Globus pallidus (tissue), 1 donor: ENCODE results near the gene CCDC15.
"Not testable (repeated sequence)": the region's sequence is repeated elsewhere in the genome, so short reads cannot be mapped to it uniquely, and the experiment has no call there.

ENCODE experiments used
- DNase-seq: peaks from one replicate; pipeline ENCODE4 v3.0.0-alpha.2; 2015; ENCODE audit warnings: low spot score

Gene CCDC15

GRCh38 chr11:124941703-124942102, 12.3 kb upstream of the CCDC15 start:
- no peak for DNase-seq

- peak; percentile 95 for DNase-seq
These were observed 11.3 kb upstream of the CCDC15 start for GRCh38 chr11:124942466-124943253.

DNA sequence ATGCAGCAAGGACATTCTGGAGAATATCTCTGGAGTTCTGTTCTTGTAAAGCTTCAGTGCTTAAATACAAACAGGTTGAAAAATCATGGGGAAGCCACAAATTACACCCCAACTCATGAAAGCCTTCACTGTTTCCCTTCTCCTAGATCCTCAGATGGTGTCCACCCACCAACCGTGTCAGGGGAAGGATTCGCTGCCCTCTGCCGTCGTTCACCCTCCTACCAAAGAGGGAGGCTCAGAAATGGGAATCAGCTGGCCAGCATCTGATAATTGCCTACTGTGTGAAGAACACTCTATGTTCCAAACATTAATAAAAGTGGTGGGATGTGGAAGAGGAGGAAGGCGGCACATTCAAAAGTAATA, 10.8 kb upstream of the CCDC15 start:
- peak; percentile 95 for DNase-seq

- DNase-seq, result no peak
These were observed 10.3 kb upstream of the CCDC15 start for GRCh38 chr11:124943741-124944140.

- DNase-seq, result no peak
These were observed 9.4 kb upstream of the CCDC15 start for GRCh38 chr11:124944565-124944964.

DNA sequence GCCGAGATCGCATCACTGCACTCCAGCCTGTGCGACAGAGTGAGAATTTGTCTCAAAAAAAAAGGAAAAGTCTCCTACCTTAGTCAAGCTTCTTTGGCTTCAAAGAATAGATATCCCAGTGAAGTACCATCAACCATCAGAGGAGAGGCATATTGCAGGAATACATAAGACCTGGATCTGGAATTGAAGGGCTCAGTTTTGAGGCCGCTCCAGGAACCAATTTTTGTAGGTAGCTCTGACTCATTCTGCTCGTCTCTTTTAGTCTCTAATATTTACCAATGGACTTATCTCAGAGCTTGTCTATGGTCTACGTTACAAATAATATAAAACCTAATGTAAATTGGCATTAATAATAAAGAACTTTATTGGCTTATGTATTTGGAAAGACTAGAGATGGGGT, 8.2 kb upstream of the CCDC15 start:
- DNase-seq, result no peak

DNA sequence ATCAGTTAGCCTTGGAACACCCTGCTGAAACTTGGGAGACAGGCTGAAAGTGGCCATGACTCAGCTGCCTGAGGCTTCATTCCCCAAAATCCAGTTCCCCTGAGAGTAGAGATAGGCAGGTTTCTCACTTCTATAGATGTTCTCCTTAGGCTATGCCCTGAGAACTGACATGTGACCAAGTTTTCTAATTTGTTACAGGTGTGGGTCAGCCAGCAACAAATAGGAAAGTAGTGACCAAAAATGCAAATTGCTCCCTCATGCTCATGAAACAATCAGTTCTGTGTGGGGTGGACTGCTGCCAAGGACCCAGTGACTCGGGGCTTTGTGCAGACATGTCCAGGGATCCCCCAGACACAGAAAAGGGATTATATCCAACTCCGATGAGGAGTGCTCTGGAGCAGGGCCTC, 7.3 kb upstream of the CCDC15 start:
- DNase-seq, result peak; percentile 96

DNA sequence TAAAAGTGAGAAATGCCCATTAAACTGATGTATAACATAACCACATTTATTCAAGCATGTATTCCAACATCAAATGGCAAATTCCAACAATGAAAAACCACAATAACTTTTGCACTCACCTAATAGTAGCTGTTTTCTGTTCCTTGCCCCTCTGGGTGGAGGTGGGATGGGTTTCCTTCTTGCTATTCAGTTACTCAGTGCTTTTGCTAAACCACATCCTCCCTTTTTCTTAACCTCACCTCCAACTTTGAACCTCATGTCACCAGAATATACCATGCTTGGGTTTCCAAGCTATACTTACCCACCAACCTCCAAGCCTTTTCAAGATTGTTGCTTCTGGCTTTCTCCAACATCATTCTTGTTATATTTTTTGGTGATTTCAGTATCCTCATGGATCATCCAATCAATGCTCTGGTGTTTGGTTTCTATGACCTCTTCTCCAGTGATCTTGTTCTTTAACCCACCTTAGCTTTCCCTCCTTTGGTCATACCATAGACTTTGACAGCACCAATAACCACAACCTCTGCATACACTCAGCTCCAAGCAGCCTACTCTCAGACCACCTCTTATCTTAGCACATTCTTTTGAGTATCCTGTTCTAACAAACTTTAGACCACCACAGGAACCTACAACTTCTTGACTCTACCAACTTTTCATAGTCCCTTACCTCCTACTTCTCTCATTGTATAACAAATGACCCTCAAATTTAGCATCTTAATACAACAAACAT, 3.2 kb upstream of the CCDC15 start:
- DNase-seq, result no peak

- DNase-seq, result no peak
These were observed 2.7 kb upstream of the CCDC15 start for GRCh38 chr11:124951341-124951740.

GRCh38 chr11:124954590-124954955, 571 bp downstream of the CCDC15 start:
- DNase-seq, result no peak

GRCh38 chr11:124955035-124955434, 1.0 kb downstream of the CCDC15 start:
- DNase-seq, result no peak

DNA sequence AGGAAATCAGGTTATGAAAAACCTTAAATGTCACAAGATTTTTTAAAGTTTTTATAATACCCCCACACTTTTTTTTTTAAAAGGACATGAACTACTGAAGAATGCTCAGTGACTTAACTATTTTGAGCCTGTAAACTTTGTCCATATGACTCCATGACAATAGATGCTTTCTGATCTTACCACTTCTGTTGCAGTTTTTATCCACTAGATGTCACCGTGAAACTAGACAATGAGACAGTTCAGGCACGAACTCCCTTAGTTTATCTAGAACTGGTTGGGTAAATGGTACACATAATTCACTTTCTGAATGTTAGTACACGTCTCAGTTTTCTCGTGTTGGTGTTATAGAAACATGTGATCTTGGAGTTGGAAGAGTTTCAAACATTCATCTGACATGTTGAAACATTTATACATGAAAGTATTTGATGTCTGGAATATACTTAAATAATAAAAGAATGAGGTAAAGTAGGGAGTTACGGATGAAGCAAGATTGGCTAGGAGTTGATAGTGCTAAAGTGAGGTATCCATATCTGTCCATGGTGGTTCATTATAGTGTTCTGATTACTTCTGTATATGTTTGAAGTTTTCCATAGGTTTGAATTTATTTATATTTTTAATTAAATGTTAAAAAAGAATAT, 8.1 kb downstream of the CCDC15 start:
- peak; percentile 81 for DNase-seq

DNA sequence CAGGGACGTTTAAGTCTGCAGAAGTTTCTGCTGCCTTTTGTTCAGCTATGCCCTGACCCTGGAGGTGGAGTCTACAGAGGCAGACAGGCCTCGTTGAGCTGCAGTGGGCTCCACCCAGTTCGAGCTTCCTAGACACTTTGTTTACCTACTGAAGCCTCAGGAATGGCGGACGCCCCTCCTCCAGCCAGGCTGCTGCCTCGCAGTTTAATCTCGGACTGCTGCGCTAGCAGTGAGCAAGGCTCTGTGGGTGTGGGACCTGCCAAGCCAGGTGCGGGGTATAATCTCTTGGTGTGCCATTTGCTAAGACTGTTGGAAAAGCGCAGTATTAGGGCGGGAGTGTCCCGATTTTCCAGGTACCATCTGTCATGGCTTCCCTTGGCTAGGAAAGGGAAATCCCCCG, 14.2 kb downstream of the CCDC15 start:
- DNase-seq, result not testable (repeated sequence)

GRCh38 chr11:124970925-124971324, 16.9 kb downstream of the CCDC15 start:
- DNase-seq, result no peak

DNA sequence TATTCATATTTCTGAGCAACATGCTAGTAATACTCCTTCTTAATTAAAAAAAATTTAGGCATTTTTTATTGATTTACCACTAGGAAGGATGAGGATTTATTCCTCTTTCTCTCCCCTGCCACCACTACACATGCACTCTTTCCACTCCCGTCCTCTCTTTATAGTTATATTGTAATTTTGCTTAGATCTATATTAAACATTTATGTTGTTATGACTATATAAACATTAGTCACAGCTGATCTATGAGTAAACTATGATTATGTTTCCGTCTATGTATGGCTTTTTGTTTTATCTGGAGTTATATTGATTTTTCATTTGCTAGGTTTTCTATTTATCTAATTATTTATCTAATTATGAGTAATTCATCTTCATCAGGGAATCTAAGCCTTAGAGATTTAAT, 17.8 kb downstream of the CCDC15 start:
- DNase-seq, result no peak

GRCh38 chr11:124976531-124976930, 22.5 kb downstream of the CCDC15 start:
- no peak for DNase-seq

DNA sequence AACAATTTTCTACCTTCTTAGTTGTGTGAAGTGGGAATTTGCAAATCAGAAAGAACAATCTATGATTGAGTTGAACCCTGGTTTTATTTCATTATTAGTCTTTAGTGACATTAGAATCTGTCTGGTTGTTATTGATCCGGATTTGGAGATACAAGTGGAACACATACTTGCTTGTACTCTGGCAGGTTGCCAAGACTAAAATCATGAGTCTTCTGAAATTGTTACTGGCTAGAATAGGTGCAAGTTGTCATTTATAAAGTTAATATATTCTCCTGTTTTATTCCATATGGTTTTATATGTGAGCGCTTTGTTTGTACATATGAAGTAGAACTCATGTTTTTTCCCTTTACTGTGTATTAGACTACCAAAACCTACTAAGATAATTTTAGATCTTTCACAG, 23.0 kb downstream of the CCDC15 start:
- DNase-seq, result no peak

- DNase-seq, result no peak
These were observed 24.3 kb downstream of the CCDC15 start for GRCh38 chr11:124978316-124978715.

DNA sequence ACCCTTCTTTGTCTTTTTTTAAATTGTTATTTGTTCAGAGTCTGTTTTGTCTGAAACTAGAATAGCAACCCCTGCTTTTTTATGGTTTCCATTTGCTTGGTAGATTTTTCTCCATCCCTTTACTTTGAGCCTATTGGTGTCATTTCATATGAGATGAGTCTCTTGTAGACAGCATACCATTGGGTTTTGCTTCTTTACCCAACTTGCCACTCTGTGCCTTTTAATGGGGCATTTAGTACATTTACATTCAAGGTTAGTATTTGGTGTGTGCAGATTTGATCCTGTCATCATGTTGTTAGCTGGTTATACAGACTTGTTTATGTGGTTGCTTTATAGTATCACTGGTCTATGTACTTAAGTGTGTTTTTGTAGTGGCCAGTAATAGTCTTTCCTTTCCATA, 28.0 kb downstream of the CCDC15 start:
- no peak for DNase-seq

DNA sequence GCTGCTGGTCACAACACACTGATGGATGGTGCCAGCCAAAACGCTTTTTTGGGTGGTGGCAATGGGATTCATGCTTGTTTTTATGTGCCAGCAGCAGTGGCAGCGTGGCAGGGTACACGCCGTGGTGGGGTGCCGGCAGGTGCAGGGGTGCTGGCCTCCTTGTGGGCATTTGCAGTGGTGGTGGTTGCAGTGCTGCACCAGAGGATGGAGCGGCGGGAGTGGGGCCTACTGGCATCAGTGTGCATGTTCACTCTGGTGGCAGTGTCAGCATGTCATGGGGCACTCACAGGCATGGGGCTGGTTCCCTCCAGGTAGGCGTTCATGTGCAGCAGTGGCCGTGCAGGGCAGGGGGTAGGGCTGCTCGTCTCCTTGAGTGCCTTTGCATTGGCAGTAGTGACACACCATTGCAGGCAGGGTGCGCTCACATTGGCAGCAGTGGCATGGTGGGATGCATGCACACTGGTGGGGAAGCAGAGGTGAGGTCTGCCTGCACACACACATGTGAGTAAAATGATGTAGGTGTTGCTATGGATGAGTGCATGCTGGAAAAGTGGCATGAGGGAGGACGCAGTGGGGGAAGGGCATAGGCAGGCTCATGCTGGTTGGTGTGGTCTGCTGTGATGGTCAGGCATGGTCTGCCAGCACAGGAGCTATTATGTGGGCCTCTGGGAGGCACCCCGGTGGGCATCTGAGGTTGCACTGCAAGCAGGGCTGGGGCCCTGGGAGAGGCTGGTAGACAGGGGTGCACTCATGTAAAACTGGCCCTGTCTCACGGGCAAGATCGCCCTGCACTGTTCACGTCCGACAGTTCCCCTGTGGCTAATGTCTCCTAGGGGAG, 29.9 kb downstream of the CCDC15 start:
- no peak for DNase-seq

GRCh38 chr11:124984512-124984854, 30.5 kb downstream of the CCDC15 start:
- DNase-seq, result no peak

- peak; percentile 9 for DNase-seq
These were observed 33.1 kb downstream of the CCDC15 start for GRCh38 chr11:124987096-124987495.
